Activated CD8-positive, alpha-beta T cell treated with anti-CD3 and anti-CD28 coated beads, Interleukin-2, amount 10 ng/mL, durations not matched to agents 7 days and 5 days (primary cell): ENCODE measurements around the gene BET1L. TPM values are rescaled to one million over a fixed set of nuclear protein-coding genes. Genes with fewer than 3 reads are reported as not detected.

Source experiments
- ATAC-seq: fragments of 150-1000 bp; cut with Tn5 transposase; one replicate; pipeline ENCODE4 v1.10.0; 2021; ENCODE audit warnings: moderate library complexity
- CTCF ChIA-PET: fragments of 350-600 bp; sonication (Branson Sonifier 250); formaldehyde crosslinking; loops from one replicate; lab custom pipeline; 2021; ENCODE audit warnings: antibody characterized with exemption; lab: Charles Lee
- POLR2A ChIA-PET: fragments of 350-600 bp; sonication (Branson Sonifier 250); formaldehyde crosslinking; loops from one replicate; lab custom pipeline; 2021; ENCODE audit warnings: antibody characterized with exemption; lab: Charles Lee
- DNase-seq: peaks from one replicate; pipeline ENCODE4 v3.0.0-alpha.2; 2020
- H3K27ac Mint-ChIP-seq: one replicate; pipeline ENCODE4 v1.8.0; 2021; ENCODE audit warnings: mild to moderate bottlenecking, mixed read lengths
- H3K27me3 Mint-ChIP-seq: one replicate; pipeline ENCODE4 v1.8.0; 2021; ENCODE audit warnings: low read depth, mixed read lengths
- H3K36me3 Mint-ChIP-seq: one replicate; pipeline ENCODE4 v1.8.0; 2021; ENCODE audit warnings: low read depth, mixed read lengths
- H3K4me1 Mint-ChIP-seq: one replicate; pipeline ENCODE4 v1.8.0; 2021; ENCODE audit warnings: low read depth, mixed read lengths
- H3K4me3 Mint-ChIP-seq: one replicate; pipeline ENCODE4 v1.8.0; 2021; ENCODE audit warnings: mild to moderate bottlenecking, mixed read lengths
- H3K9me3 Mint-ChIP-seq: one replicate; pipeline ENCODE4 v1.8.0; 2022; ENCODE audit warnings: mixed read lengths; ENCODE audit not compliant: insufficient read depth
- total RNA-seq, 2 experiments: library from RNA; stranded (reverse); gene quantifications; one replicate each; pipeline ENCODE4 v1.2.3, GENCODE V29; 2021

BET1L gene
- 10 to 100 TPM; 33.8 to 34.2 TPM for total RNA-seq

DNA sequence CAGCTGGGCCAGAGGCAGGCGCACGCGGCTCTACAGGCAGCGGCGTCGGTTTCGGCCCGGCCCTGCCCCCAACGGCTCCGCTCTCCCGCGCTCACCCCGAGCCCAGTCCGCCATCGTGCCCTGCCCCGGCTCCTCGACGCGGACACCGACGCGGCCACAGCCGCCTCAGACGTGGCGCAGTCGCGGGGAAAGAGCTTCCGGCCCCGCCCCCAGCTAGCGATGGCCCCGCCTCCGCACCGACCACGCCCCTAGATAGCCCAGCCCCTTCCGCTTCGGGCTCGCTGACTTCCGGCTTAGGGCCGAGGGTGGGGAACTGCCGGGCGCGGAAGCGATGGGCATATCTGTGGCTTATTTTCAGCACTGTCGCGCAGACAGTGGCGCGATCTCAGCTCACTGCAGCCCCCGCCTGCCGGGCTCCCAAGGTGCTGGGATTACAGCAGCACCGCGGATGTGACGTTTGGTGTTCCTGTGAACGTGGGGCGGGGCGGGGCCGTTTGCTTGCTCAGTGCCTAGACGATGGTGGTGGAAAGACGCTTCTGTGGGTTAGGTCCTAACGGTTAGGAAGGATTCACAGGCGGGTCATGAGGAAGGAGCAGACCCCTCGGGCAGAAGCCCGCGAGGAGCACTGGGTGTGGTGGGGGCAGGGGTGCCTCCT, at the start of gene BET1L, which contains the start of gene RIC8A:
TSS of gene BET1L (minus strand) at position 192 of the 655 bp plus-strand sequence. CDS start at position 114, 78 bp downstream.
TSS of gene RIC8A (plus strand) at position 501 of the 655 bp plus-strand sequence. CDS start 1,147 bp downstream, outside the sequence.
- H3K4me3 Mint-ChIP-seq = peak within 1 kb of the TSS; percentile 94
- DNase-seq (peak; percentile 98), ATAC-seq (peak; percentile 78)
- ChIA-PET CTCF (interaction anchor here (0.5 to 2.1 kb wide), 15 partner anchors 11 to 312 kb away, joined by 3 to 13 read pairs (median 4); partner anchors contain the start of genes PSMD13 and PTDSS2), POLR2A (interaction anchor here (0.6 to 2.9 kb wide), 22 partner anchors 9 to 612 kb away, joined by 3 to 16 read pairs (median 4); partner anchors contain the start of genes IFITM2, NLRP6, PNPLA2 and PSMD13)
- H3K27ac Mint-ChIP-seq = peak within 1 kb of the TSS; percentile 99
- no peaks in the 10 kb centered on the region for H3K9me3 Mint-ChIP-seq
- peaks cover 63% of the 10 kb centered on the region for H3K4me1 Mint-ChIP-seq
- peaks cover 62% of the 10 kb centered on the region for H3K36me3 Mint-ChIP-seq
- H3K27me3 Mint-ChIP-seq = no peaks in the 10 kb centered on the region

DNA sequence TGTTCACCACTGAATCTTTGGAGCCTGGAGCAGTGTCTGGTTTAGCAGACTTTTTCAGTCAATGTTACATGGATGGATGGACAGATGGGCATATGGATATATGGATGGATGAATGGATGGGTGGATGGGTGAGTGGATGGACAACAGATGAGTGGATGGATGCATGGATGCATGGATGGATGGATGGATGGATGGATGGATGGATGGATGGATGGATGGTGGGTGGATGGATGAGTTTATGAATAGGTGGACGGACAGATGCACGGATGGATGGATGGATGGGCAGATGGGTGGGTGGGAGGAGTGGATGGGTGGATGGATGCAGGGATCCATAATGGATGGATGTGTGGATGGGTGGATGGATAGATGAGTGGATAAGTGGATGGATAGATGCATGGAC, 48.6 kb upstream of the BET1L start:
- no peak for ATAC-seq
- POLR2A ChIA-PET = no interaction called here
- CTCF ChIA-PET = interaction anchor here (1.1 to 1.2 kb wide), 2 partner anchors 107 to 108 kb away, joined by 3 to 5 read pairs; no protein-coding TSS in a partner anchor

DNA sequence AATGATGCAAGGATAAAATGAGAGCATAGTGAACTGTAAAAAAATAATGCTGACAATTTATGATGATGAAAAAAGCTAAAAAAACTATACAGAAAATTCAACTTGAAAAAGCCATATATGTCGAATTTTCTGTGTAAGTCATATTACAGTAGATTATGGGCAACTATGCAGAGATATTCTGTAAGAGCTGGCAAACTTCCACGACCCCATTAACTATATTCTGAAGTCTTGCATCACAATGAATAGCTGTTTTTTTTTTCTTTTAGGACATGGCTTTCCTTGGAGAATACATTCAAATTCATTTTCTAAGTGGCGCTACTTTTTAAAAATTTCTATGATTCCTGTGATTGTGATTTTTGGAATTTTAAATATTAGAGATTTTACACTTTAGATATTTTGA, 48.0 kb upstream of the BET1L start:
- ATAC-seq = no peak
- Mint-ChIP-seq H3K4me3 (no peak overlapping the region), H3K9me3 (no peaks in the 10 kb centered on the region), H3K4me1 (peaks cover 14% of the 10 kb centered on the region), H3K27me3 (peaks cover 3% of the 10 kb centered on the region), H3K36me3 (peaks cover 36% of the 10 kb centered on the region), H3K27ac (no peak overlapping the region)
- POLR2A ChIA-PET = no interaction called here
- no peak for DNase-seq
- CTCF ChIA-PET = interaction anchor here (1.1 to 1.2 kb wide), 2 partner anchors 107 to 109 kb away, joined by 3 to 5 read pairs; no protein-coding TSS in a partner anchor

More for the DNA sequence above, 48.6 kb upstream of the BET1L start:
- H3K27ac Mint-ChIP-seq = no peak overlapping the region
- no peak for DNase-seq
- no peaks in the 10 kb centered on the region for H3K9me3 Mint-ChIP-seq
- no peak overlapping the region for H3K4me3 Mint-ChIP-seq
- H3K36me3 Mint-ChIP-seq = peaks cover 31% of the 10 kb centered on the region
- H3K27me3 Mint-ChIP-seq = peaks cover 3% of the 10 kb centered on the region
- peaks cover 9% of the 10 kb centered on the region for H3K4me1 Mint-ChIP-seq

GRCh38 chr11:253886-254270, 46.7 kb upstream of the BET1L start:
- peaks cover 3% of the 10 kb centered on the region for H3K27me3 Mint-ChIP-seq
- peaks cover 44% of the 10 kb centered on the region for H3K36me3 Mint-ChIP-seq
- ChIA-PET POLR2A (no interaction called here), CTCF (no interaction called here)
- H3K9me3 Mint-ChIP-seq = no peaks in the 10 kb centered on the region
- no peak overlapping the region for H3K4me3 Mint-ChIP-seq
- no peak for DNase-seq
- H3K4me1 Mint-ChIP-seq = peaks cover 21% of the 10 kb centered on the region
- ATAC-seq = no peak
- no peak overlapping the region for H3K27ac Mint-ChIP-seq

- H3K27me3 Mint-ChIP-seq = peaks cover 3% of the 10 kb centered on the region
- ChIA-PET CTCF (no interaction called here), POLR2A (interaction anchor here (0.6 kb wide), 2 partner anchors 77 to 195 kb away, joined by 3 read pairs; no protein-coding TSS in a partner anchor)
- H3K4me3 Mint-ChIP-seq = no peak overlapping the region
- H3K27ac Mint-ChIP-seq = no peak overlapping the region
- peaks cover 21% of the 10 kb centered on the region for H3K4me1 Mint-ChIP-seq
- DNase-seq = no peak
- H3K36me3 Mint-ChIP-seq = peaks cover 49% of the 10 kb centered on the region
- no peaks in the 10 kb centered on the region for H3K9me3 Mint-ChIP-seq
- no peak for ATAC-seq
Measured at GRCh38 chr11:253160-253885, 46.1 kb upstream of the BET1L start.

- Mint-ChIP-seq H3K4me3 (no peak overlapping the region), H3K36me3 (peaks cover 55% of the 10 kb centered on the region), H3K9me3 (no peaks in the 10 kb centered on the region), H3K27me3 (peaks cover 3% of the 10 kb centered on the region), H3K27ac (no peak overlapping the region), H3K4me1 (peaks cover 21% of the 10 kb centered on the region)
- POLR2A ChIA-PET = interaction anchor here (0.6 to 2.5 kb wide), 2 partner anchors 15 to 78 kb away, joined by 3 to 19 read pairs; no protein-coding TSS in a partner anchor
- no peak for DNase-seq
- no peak for ATAC-seq
- CTCF ChIA-PET = interaction anchor here (2.8 to 5.1 kb wide), 6 partner anchors 8 to 198 kb away, joined by 32 to 86 read pairs (median 57); partner anchors contain the start of genes PSMD13, PTDSS2 and SIRT3
Measured at GRCh38 chr11:252666-253065, 45.5 kb upstream of the BET1L start.

GRCh38 chr11:251550-251949, 44.4 kb upstream of the BET1L start:
- Mint-ChIP-seq H3K4me3 (no peak overlapping the region), H3K27me3 (peaks cover 3% of the 10 kb centered on the region), H3K4me1 (peaks cover 21% of the 10 kb centered on the region), H3K36me3 (peaks cover 65% of the 10 kb centered on the region), H3K9me3 (no peaks in the 10 kb centered on the region), H3K27ac (peak overlapping the region; percentile 40)
- ChIA-PET POLR2A (interaction anchor here (0.6 to 3.0 kb wide), 10 partner anchors 12 to 284 kb away, joined by 3 to 36 read pairs (median 8); partner anchors contain the start of genes HRAS, NLRP6, PGGHG and PSMD13), CTCF (interaction anchor here (0.8 to 5.1 kb wide), 36 partner anchors 9 to 267 kb away, joined by 3 to 86 read pairs (median 10); partner anchors contain the start of genes BET1L, IFITM2, IFITM5 and NLRP6)
- ATAC-seq (no peak), DNase-seq (no peak)

DNA sequence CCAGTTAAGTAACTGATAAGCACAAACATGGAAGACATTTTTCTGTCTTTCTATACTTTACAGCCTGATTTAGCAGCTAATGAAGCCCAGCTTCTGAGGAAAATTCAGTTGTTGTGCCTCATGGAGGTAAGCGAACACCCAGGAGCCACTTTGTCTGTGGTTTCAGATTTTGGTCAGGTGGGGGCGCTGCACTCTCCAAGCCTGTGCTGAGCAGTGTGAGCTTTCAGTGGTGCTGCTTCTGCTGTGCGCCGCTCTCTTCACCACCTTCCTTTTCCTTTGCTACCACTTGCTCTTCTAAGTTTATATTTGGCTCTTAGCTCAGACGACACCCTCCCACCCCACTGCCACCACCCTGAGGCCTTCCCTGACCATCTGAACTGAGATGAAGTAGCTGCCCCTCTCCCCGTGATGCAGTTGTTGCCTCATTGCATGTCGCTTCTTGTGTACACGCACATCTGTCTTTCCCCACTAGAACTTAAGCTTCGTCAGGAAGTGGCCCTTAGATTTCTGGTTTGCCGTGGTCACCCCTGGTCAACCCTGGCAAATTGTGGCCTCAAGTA, 43.6 kb upstream of the BET1L start:
- peaks cover 71% of the 10 kb centered on the region for H3K36me3 Mint-ChIP-seq
- H3K4me3 Mint-ChIP-seq = peak overlapping the region; percentile 29
- DNase-seq (peak; percentile 90), ATAC-seq (peak; percentile 97)
- ChIA-PET POLR2A (interaction anchor here (0.6 to 3.0 kb wide), 16 partner anchors 11 to 285 kb away, joined by 3 to 36 read pairs (median 5); partner anchors contain the start of genes BET1L, HRAS, NLRP6 and PGGHG), CTCF (interaction anchor here (0.8 to 5.1 kb wide), 40 partner anchors 10 to 268 kb away, joined by 3 to 86 read pairs (median 8); partner anchors contain the start of genes BET1L, IFITM2, IFITM5 and NLRP6)
- peak overlapping the region; percentile 79 for H3K27ac Mint-ChIP-seq
- H3K27me3 Mint-ChIP-seq = peaks cover 2% of the 10 kb centered on the region
- H3K9me3 Mint-ChIP-seq = no peaks in the 10 kb centered on the region
- peaks cover 21% of the 10 kb centered on the region for H3K4me1 Mint-ChIP-seq

GRCh38 chr11:250274-250673, 43.1 kb upstream of the BET1L start:
- peak; percentile 23 for ATAC-seq
- no peaks in the 10 kb centered on the region for H3K27me3 Mint-ChIP-seq
- peaks cover 21% of the 10 kb centered on the region for H3K4me1 Mint-ChIP-seq

GRCh38 chr11:249062-249461, 41.9 kb upstream of the BET1L start:
- DNase-seq (no peak), ATAC-seq (no peak)
- Mint-ChIP-seq H3K4me3 (no peak overlapping the region), H3K9me3 (no peaks in the 10 kb centered on the region), H3K4me1 (peaks cover 26% of the 10 kb centered on the region), H3K27ac (no peak overlapping the region), H3K27me3 (no peaks in the 10 kb centered on the region), H3K36me3 (peaks cover 83% of the 10 kb centered on the region)
- ChIA-PET CTCF (interaction anchor here (1.0 to 5.1 kb wide), 9 partner anchors 9 to 270 kb away, joined by 3 to 86 read pairs (median 4); partner anchors contain the start of genes IFITM2, PGGHG, PSMD13 and SIGIRR), POLR2A (no interaction called here)

More at GRCh38 chr11:250274-250673, 43.1 kb upstream of the BET1L start:
- no peak for DNase-seq
- H3K9me3 Mint-ChIP-seq = no peaks in the 10 kb centered on the region
- CTCF ChIA-PET = interaction anchor here (0.8 to 5.1 kb wide), 37 partner anchors 10 to 268 kb away, joined by 3 to 86 read pairs (median 9); partner anchors contain the start of genes BET1L, IFITM2, IFITM5 and NLRP6
- peak overlapping the region; percentile 79 for H3K27ac Mint-ChIP-seq
- no peak overlapping the region for H3K4me3 Mint-ChIP-seq
- POLR2A ChIA-PET = interaction anchor here (0.6 to 3.0 kb wide), 15 partner anchors 11 to 200 kb away, joined by 3 to 36 read pairs (median 5); partner anchors contain the start of genes BET1L, NLRP6, PGGHG and PSMD13
- peaks cover 77% of the 10 kb centered on the region for H3K36me3 Mint-ChIP-seq
